Measurements from ENCODE around the gene POFUT2. TPM values are rescaled to one million over a fixed set of nuclear protein-coding genes. Genes with fewer than 3 reads are reported as not detected.
A peak's percentile ranks its signal among the peaks of the same experiment; 100 is the strongest.
"Not testable (repeated sequence)": the region's sequence is repeated elsewhere in the genome, so short reads cannot be mapped to it uniquely, and the experiment has no call there.

The POFUT2 gene
- total RNA-seq, 1 donor from 2014 or later, result 39.5 TPM

GRCh38 chr21:45317398-45318145, 29.9 kb upstream of the POFUT2 start:
- Mint-ChIP-seq H3K9me3 (no peaks in the 10 kb centered on the region), H3K4me3 (no peak overlapping the region), H3K4me1 (peaks cover 22% of the 10 kb centered on the region), H3K36me3 (ENCODE audit: low read depth) (no peaks in the 10 kb centered on the region), H3K27me3 (ENCODE audit: low read depth) (no peaks in the 10 kb centered on the region), H3K27ac (ENCODE audit: unreplicated experiment) (peak overlapping the region; percentile 83)
- TF ChIP-seq, protein P1, sequence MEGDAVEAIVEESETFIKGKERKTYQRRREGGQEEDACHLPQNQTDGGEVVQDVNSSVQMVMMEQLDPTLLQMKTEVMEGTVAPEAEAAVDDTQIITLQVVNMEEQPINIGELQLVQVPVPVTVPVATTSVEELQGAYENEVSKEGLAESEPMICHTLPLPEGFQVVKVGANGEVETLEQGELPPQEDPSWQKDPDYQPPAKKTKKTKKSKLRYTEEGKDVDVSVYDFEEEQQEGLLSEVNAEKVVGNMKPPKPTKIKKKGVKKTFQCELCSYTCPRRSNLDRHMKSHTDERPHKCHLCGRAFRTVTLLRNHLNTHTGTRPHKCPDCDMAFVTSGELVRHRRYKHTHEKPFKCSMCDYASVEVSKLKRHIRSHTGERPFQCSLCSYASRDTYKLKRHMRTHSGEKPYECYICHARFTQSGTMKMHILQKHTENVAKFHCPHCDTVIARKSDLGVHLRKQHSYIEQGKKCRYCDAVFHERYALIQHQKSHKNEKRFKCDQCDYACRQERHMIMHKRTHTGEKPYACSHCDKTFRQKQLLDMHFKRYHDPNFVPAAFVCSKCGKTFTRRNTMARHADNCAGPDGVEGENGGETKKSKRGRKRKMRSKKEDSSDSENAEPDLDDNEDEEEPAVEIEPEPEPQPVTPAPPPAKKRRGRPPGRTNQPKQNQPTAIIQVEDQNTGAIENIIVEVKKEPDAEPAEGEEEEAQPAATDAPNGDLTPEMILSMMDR (conservative IDR thresholded peaks at IDR 0.05), result no peak
- no peak for DNase-seq (ENCODE audit: low read depth, low spot score)

GRCh38 chr21:45316871-45317397, 29.2 kb upstream of the POFUT2 start:
- Mint-ChIP-seq H3K4me1 (peaks cover 17% of the 10 kb centered on the region), H3K27me3 (ENCODE audit: low read depth) (no peaks in the 10 kb centered on the region), H3K36me3 (ENCODE audit: low read depth) (no peaks in the 10 kb centered on the region), H3K4me3 (no peak overlapping the region), H3K9me3 (peaks cover 4% of the 10 kb centered on the region), H3K27ac (ENCODE audit: unreplicated experiment) (no peak overlapping the region)
- DNase-seq (ENCODE audit: low read depth, low spot score), result no peak
- TF ChIP-seq, protein P1 (conservative IDR thresholded peaks at IDR 0.05), result no peak

DNA sequence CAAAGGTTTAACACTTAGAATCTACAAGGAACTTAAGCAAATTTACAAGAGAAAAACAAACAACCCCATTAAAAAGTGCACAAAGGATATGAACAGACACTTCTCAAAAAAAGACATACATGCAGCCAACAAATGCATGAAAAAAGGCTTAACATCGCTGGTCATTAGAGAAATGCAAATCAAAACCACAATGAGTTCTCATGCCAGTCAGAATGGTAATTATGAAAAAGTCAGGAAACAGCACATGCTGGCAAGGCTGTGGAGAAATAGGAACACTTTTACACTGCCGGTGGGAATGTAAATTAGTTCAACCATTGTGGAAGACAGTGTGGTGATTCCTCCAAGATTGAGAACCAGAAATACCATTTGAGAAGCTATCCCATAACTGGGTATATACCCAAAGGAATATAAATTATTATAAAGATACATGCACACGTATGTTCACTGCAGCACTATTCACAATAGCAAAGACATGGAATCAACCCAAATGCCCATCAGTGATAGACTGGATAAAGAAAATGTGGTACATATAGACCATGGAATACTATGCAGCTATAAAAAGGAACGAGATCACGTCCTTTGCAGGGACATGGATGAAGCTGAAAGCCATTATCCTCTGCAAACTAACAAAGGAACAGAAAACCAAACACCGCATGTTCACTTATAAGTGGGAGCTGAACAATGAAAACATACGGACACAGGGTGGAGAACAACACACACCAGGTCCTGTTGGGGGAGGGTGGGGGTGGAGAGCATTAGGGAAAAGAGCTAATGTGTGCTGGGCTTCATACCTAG, 28.2 kb upstream of the POFUT2 start:
- not testable (repeated sequence) for DNase-seq (ENCODE audit: low read depth, low spot score); H3K27ac Mint-ChIP-seq (ENCODE audit: unreplicated experiment)

DNA sequence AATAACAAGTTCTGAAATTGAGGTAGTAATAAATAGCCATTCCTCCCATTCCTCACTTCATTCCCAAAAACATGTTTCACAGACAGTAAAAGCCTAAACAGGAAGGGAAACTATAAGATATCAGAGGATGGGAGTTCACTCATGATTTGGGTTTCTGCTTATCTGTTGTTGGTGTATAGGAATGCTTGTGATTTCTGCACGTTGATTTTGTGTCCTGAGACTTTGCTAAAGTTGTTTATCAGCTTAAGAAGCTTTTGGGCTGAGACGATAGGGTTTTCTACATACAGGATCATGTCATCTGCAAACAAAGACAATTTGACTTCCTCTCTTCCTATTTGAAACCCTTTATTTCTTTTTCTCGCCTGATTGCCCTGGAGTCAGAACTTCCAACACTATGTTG, 26.0 kb upstream of the POFUT2 start:
- peaks cover 4% of the 10 kb centered on the region for H3K9me3 Mint-ChIP-seq
- peaks cover 3% of the 10 kb centered on the region for H3K27me3 Mint-ChIP-seq (ENCODE audit: low read depth)
- no peak overlapping the region for H3K4me3 Mint-ChIP-seq
- DNase-seq (ENCODE audit: low read depth, low spot score), result no peak
- peaks cover 19% of the 10 kb centered on the region for H3K4me1 Mint-ChIP-seq
- TF ChIP-seq, protein P1 (conservative IDR thresholded peaks at IDR 0.05), result no peak
- no peak overlapping the region for H3K27ac Mint-ChIP-seq (ENCODE audit: unreplicated experiment)
- H3K36me3 Mint-ChIP-seq (ENCODE audit: low read depth), result no peaks in the 10 kb centered on the region

More for the DNA sequence above, 28.2 kb upstream of the POFUT2 start:
- H3K27me3 Mint-ChIP-seq (ENCODE audit: low read depth); H3K36me3 Mint-ChIP-seq (ENCODE audit: low read depth); H3K9me3 Mint-ChIP-seq; H3K4me3 Mint-ChIP-seq: not testable (repeated sequence)
- H3K4me1 Mint-ChIP-seq, result peaks cover 17% of the 10 kb centered on the region

GRCh38 chr21:45313015-45313414, 25.3 kb upstream of the POFUT2 start:
- Mint-ChIP-seq H3K36me3 (ENCODE audit: low read depth) (no peaks in the 10 kb centered on the region), H3K27ac (ENCODE audit: unreplicated experiment) (no peak overlapping the region), H3K9me3 (peaks cover 4% of the 10 kb centered on the region), H3K27me3 (ENCODE audit: low read depth) (peaks cover 3% of the 10 kb centered on the region), H3K4me3 (no peak overlapping the region), H3K4me1 (peaks cover 23% of the 10 kb centered on the region)
- no peak for DNase-seq (ENCODE audit: low read depth, low spot score)
- TF ChIP-seq, protein P1 (conservative IDR thresholded peaks at IDR 0.05), result no peak
